Heart right ventricle (tissue), 16 donors: ENCODE data around the gene CBLB. TPM values are rescaled to one million over a fixed set of nuclear protein-coding genes. Genes with fewer than 3 reads are reported as not detected.

Source experiments
- ATAC-seq, 8 donors: fragments of 200-7000 bp; cut with Tn5 transposase; one replicate each; pipeline ENCODE4 v1.9.1; 2020; ENCODE audit warnings: mild to moderate bottlenecking in 8 of 8, moderate library complexity in 8 of 8, moderate number of reproducible peaks in 1 of 8
- DNase-seq, 2 donors: peaks; one replicate each; pipeline ENCODE4 v3.0.0-alpha.2; 2020
- H3K27ac ChIP-seq, 10 donors: fragments of 200-600 bp; sonication (generic) in 2 of 10; one replicate each; pipeline versions ENCODE4 v1.5.0 to v1.8.0; 2020 to 2022; ENCODE audit warnings: mild to moderate bottlenecking in 3 of 10
- H3K27me3 ChIP-seq, 7 donors: fragments of 200-600 bp; one replicate each; pipeline ENCODE4 v1.8.0; 2021 to 2022; ENCODE audit warnings: mild to moderate bottlenecking in 2 of 7
- H3K36me3 ChIP-seq, 9 donors: fragments of 200-600 bp; sonication (generic) in 1 of 9; one replicate each; pipeline versions ENCODE4 v1.5.0 to v1.8.0; 2020 to 2022; ENCODE audit warnings: mild to moderate bottlenecking in 2 of 9
- H3K4me1 ChIP-seq, 9 donors: fragments of 200-600 bp; sonication (generic) in 1 of 9; one replicate each; pipeline versions ENCODE4 v1.5.0 to v1.8.0; 2020 to 2022; ENCODE audit warnings: mild to moderate bottlenecking in 4 of 9
- H3K4me3 ChIP-seq, 10 donors: fragments of 200-600 bp; sonication (generic) in 2 of 10; one replicate each; pipeline versions ENCODE4 v1.5.0 to v1.8.0; 2020 to 2022; ENCODE audit warnings: mild to moderate bottlenecking in 7 of 10, moderate library complexity in 2 of 10
- H3K9me3 ChIP-seq, 11 donors: fragments of 200-600 bp in 10 of 11; sonication (generic) in 2 of 11; one replicate each; pipeline versions ENCODE4 v1.5.0 to v1.8.0; 2013 to 2022; ENCODE audit warnings: mild to moderate bottlenecking in 2 of 11, control low read depth in 1 of 11, moderate library complexity in 1 of 11
- CTCF ChIP-seq, 9 donors: fragments of 200-600 bp; sonication (generic) in 2 of 9; IDR thresholded peaks; one replicate each; pipeline versions ENCODE4 v1.5.0 to v1.8.0; 2021 to 2022; ENCODE audit warnings: antibody characterized with exemption in 9 of 9, mild to moderate bottlenecking in 5 of 9, moderate library complexity in 1 of 9
- WGBS, 2 donors: extraction: QIAGEN DNeasy Blood & Tissue Kit; methylation state at CpG; one replicate each; pipeline ENCODE4 v1.1.7; 2013; ENCODE audit warnings: inconsistent platforms in 1 of 2; 5-methylcytosine and 5-hydroxymethylcytosine counted together
- intact Hi-C, 10 donors: fragments of 100-400 bp; cut with DNase I; formaldehyde crosslinking; loops; one replicate each; pipeline versions ENCODE4 v1.11.1 to v1.14.2; 2022
- polyA plus RNA-seq, 2 donors: library from polyadenylated mRNA; stranded (reverse); fragments of 200-250 nt; gene quantifications; one replicate each; pipeline ENCODE4 v1.2.3, GENCODE V29; 2013
- total RNA-seq, 10 donors: library from RNA; stranded (reverse); fragmentation: NEBNext Ultra II Directional in 3 of 10; extraction: Animal tissue kit (Norgen Biotek cat#: 25700) in 3 of 10; gene quantifications; one replicate each; pipeline versions ENCODE4 v1.2.1 to v1.2.4, GENCODE V29; 2021 to 2023
- donor health status: Arrhythmogenic right ventricular cardiomyopathy.
- donor health status: ischemic (EF 13 %, LVEDD 7.1; RV severe dilation, severe dysfunction).
- donor health status: healthy with polysubstance abuse.
- donor health status: DM: no; HTN: yes; CAD: no.
- donor health status: DM: no; HTN: no; CAD: no.
- donor health status: ischemic (EF 25% LVEDD 6.9; RV normal size, moderate dysfunction).
- donor health status: ischemic (EF 25% LVEDD 5.7; RV mildly dilated, moderate dysfunction).
- donor health status: healthy.
- donor health status: DM: yes; HTN: yes; CAD: no.
- donor health status: Ischemic cardiomyopathy.
- donor health status: ischemic (EF 35%, LVEDD 5.7; RV mildly dilated, moderate dysfunction).
- donor health status: nonischemic (EF 11% LVEDD 7.7; RV severe dilation, severe dysfunction).
- donor health status: DM: yes; HTN: yes; CAD: no.
- donor health status: PGD.
- donor health status: ischemic (EF 29% LVEDD 5.4; RV normal size, mild dysfunction).
- donor health status: nonischemic (EF 23%, LVEDD 6.1; RV moderate dilation, normal function).

The CBLB gene
- total and polyA plus RNA-seq, 12 donors, result 14.2 to 72.7 (median 46.0) TPM

GRCh38 chr3:105772635-105773034, 96.2 kb downstream of the CBLB start:
- Histone ChIP-seq H3K36me3 (peaks cover 0 to 30% (median 3%) of the 10 kb centered on the region in 9 donors), H3K4me1 (peaks cover 0 to 42% (median 24%) of the 10 kb centered on the region in 9 donors), H3K9me3 (no peaks in the 10 kb centered on the region), H3K4me3 (no peak overlapping the region), H3K27me3 (no peaks in the 10 kb centered on the region), H3K27ac (no peak overlapping the region)
- intact Hi-C loops, result no loop called here
- ATAC-seq, result no peak
- DNase-seq, result no peak
- WGBS, 2 donors, result 87 to 88% methylated on average over 2 of the region's 2 CpGs
- no peak for TF ChIP-seq CTCF (IDR thresholded peaks at IDR 0.05)

- Histone ChIP-seq H3K9me3 (no peaks in the 10 kb centered on the region), H3K4me1 (peaks cover 0 to 45% (median 34%) of the 10 kb centered on the region in 9 donors), H3K27ac (no peak overlapping the region), H3K4me3 (no peak overlapping the region), H3K36me3 (peaks cover 0 to 27% (median 3%) of the 10 kb centered on the region in 9 donors), H3K27me3 (no peaks in the 10 kb centered on the region)
- no peak for TF ChIP-seq CTCF (IDR thresholded peaks at IDR 0.05)
- intact Hi-C loops, result no loop called here
- 96 to 98% methylated on average over 1 of the region's 1 CpG for WGBS, 2 donors
- DNase-seq, result no peak
- ATAC-seq, result no peak
Observed at GRCh38 chr3:105771392-105771791, 97.4 kb downstream of the CBLB start.

- WGBS, 2 donors, result 61 to 68% methylated on average over 4 of the region's 4 CpGs
- peak in 5 of 8 donors; percentile 21 to 54 (median 47) for ATAC-seq
- DNase-seq, result no peak
- intact Hi-C loops, result no loop called here
- no peak for TF ChIP-seq CTCF (IDR thresholded peaks at IDR 0.05)
- no peaks in the 10 kb centered on the region for H3K9me3 ChIP-seq
- H3K4me1 ChIP-seq, result peaks cover 0 to 52% (median 41%) of the 10 kb centered on the region in 9 donors
- no peak overlapping the region for H3K4me3 ChIP-seq
- no peaks in the 10 kb centered on the region for H3K27me3 ChIP-seq
- peaks cover 0 to 18% (median 0%) of the 10 kb centered on the region in 9 donors for H3K36me3 ChIP-seq
- no peak overlapping the region for H3K27ac ChIP-seq
Observed at GRCh38 chr3:105770410-105770809, 98.4 kb downstream of the CBLB start.

GRCh38 chr3:105767776-105768175, 101.0 kb downstream of the CBLB start:
- no peak for ATAC-seq
- Histone ChIP-seq H3K4me3 (peak overlapping the region in 1 of 10 donors; percentile 21), H3K4me1 (peaks cover 0 to 64% (median 32%) of the 10 kb centered on the region in 9 donors), H3K36me3 (peaks cover 0 to 11% (median 0%) of the 10 kb centered on the region in 9 donors), H3K27me3 (no peaks in the 10 kb centered on the region), H3K9me3 (peaks cover 0 to 2% (median 0%) of the 10 kb centered on the region in 11 donors), H3K27ac (no peak overlapping the region)
- intact Hi-C loops, result no loop called here
- TF ChIP-seq CTCF (IDR thresholded peaks at IDR 0.05), result no peak
- DNase-seq, result no peak
